Mesendoderm (in vitro differentiated cells): Measurements from ENCODE around the gene LETMD1.

Experiments
- DNase-seq: peaks from one replicate; pipeline ENCODE4 v3.0.0; 2013
- H2AK5ac ChIP-seq: 2 replicates; pipeline ENCODE4 v1.6.1; 2013; ENCODE audit warnings: low read length, inconsistent platforms
- H2BK120ac ChIP-seq: 2 replicates; pipeline ENCODE4 v1.6.1; 2013; ENCODE audit warnings: low read depth, mild to moderate bottlenecking, low read length, moderate library complexity, mixed read lengths
- H2BK15ac ChIP-seq: replicated peaks from 2 replicates; pipeline ENCODE4 v1.6.1; 2013; ENCODE audit warnings: low read depth, mild to moderate bottlenecking, moderate library complexity
- H2BK5ac ChIP-seq: 2 replicates; pipeline ENCODE4 v1.6.1; 2013; ENCODE audit warnings: low read length, inconsistent platforms
- H3K18ac ChIP-seq: 2 replicates; pipeline ENCODE4 v1.6.1; 2013; ENCODE audit warnings: mild to moderate bottlenecking, low read length, mixed read lengths
- H3K23ac ChIP-seq: one replicate; pipeline ENCODE4 v1.6.1; 2013; ENCODE audit warnings: low read length
- H3K27ac ChIP-seq: 2 replicates; pipeline ENCODE4 v1.5.1; 2013; ENCODE audit warnings: low read depth, mild to moderate bottlenecking, inconsistent platforms, low read length, moderate library complexity
- H3K27me3 ChIP-seq: 2 replicates; pipeline ENCODE4 v1.6.1; 2013; ENCODE audit warnings: low read length, control low read depth, mild to moderate bottlenecking, inconsistent platforms; ENCODE audit not compliant: insufficient read depth, poor library complexity
- H3K36me3 ChIP-seq: 2 replicates; pipeline ENCODE4 v1.6.1; 2013; ENCODE audit warnings: low read length, inconsistent platforms; ENCODE audit not compliant: control insufficient read depth, insufficient read depth
- H3K4ac ChIP-seq: one replicate; pipeline ENCODE4 v1.6.1; 2013; ENCODE audit warnings: low read depth, mild to moderate bottlenecking, low read length, moderate library complexity
- H3K4me1 ChIP-seq: 2 replicates; pipeline ENCODE4 v1.6.1; 2013; ENCODE audit warnings: low read depth, low read length, inconsistent platforms; ENCODE audit not compliant: control insufficient read depth
- H3K4me2 ChIP-seq: 2 replicates; pipeline ENCODE4 v1.6.1; 2013; ENCODE audit warnings: low read length
- H3K4me3 ChIP-seq: 2 replicates; pipeline ENCODE4 v1.5.1; 2013; ENCODE audit warnings: mild to moderate bottlenecking, low read length
- H3K56ac ChIP-seq: one replicate; pipeline ENCODE4 v1.6.1; 2013; ENCODE audit warnings: low read length
- H3K79me1 ChIP-seq: 2 replicates; pipeline ENCODE4 v1.6.1; 2013; ENCODE audit warnings: low read length, inconsistent platforms
- H3K79me2 ChIP-seq: 2 replicates; pipeline ENCODE4 v1.6.1; 2013; ENCODE audit warnings: mild to moderate bottlenecking, low read length; ENCODE audit not compliant: control insufficient read depth, insufficient read depth
- H3K9ac ChIP-seq: 2 replicates; pipeline ENCODE4 v1.6.1; 2013; ENCODE audit warnings: low read length, inconsistent platforms
- H4K5ac ChIP-seq: one replicate; pipeline ENCODE4 v1.6.1; 2013; ENCODE audit warnings: low read length
- H4K8ac ChIP-seq: one replicate; pipeline ENCODE4 v1.6.1; 2013; ENCODE audit warnings: low read depth, mild to moderate bottlenecking, control low read depth, low read length, moderate library complexity
- WGBS: extraction: QIAGEN DNeasy Blood & Tissue Kit; methylation state at CpG from one replicate; pipeline ENCODE4 v1.1.7; 2013; ENCODE audit warnings: low lambda C conversion rate, missing lambda C conversion rate; ENCODE audit not compliant: insufficient coverage; ENCODE audit errors: extremely low coverage; 5-methylcytosine and 5-hydroxymethylcytosine counted together

The LETMD1 gene

DNA sequence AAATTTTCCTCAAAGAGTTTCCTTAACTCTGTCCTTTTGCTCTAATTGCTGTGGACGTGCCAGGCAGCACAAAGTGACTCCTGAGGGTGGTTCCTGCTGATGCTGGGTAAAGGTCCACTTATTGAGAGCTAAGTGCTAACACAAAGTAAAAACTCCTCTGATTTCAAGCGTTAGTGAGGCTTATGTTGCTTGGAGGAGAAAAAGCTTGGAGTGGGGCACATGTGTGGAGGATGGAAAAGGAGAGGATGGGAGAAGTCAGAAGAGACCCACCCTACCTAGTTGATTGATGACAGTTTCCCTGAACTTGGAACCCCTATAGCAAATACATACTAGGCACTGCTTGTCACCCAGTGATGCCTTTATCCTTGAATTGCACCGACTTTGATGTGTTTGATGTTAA, 11.8 kb upstream of the LETMD1 start:
- H3K27me3 ChIP-seq = no peaks in the 10 kb centered on the region
- no peak for DNase-seq
- no peaks in the 10 kb centered on the region for H3K79me2 ChIP-seq

DNA sequence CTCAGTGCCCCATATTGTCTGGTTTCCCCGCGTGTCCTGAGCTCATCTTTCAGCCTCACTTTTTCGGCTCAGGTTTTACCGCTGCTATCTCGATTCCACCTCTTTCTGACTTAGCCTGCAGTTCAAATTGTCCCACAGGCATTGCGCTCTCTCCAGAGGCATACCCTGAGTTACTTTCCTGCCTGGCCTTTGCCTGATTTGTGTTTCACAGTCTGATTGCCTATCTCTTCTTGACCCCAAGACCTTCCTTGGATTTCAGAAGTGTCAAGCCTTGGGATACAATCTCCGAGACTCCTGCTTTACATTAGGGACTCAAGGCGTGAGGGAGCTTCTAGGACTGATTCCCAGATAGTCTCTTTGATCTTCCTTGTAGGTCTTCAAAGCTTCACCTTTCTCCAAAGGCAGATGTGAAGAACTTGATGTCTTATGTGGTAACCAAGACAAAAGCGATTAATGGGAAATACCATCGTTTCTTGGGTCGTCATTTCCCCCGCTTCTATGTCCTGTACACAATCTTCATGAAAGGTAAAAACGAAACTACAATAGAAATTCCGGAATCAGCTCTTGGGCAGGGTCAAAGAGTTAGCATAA, 629 bp downstream of the LETMD1 start:
- Histone ChIP-seq H2BK5ac (no peak overlapping the region), H3K9ac (peak overlapping the region; percentile 97), H3K79me1 (peaks cover 4% of the 10 kb centered on the region), H2BK120ac (no peak overlapping the region), H3K4me3 (peak overlapping the region; percentile 89), H3K4me1 (peaks cover 5% of the 10 kb centered on the region), H3K4me2 (peak overlapping the region; percentile 98), H3K36me3 (no peaks in the 10 kb centered on the region), H3K18ac (peak overlapping the region; percentile 52), H3K79me2 (no peaks in the 10 kb centered on the region), H3K27ac (no peak overlapping the region), H4K8ac (peak overlapping the region; percentile 96), H3K27me3 (no peaks in the 10 kb centered on the region), H2AK5ac (peak overlapping the region; percentile 98), H2BK15ac (no peak overlapping the region), H3K56ac (peak overlapping the region; percentile 95), H3K4ac (peak overlapping the region; percentile 71), H3K23ac (no peak overlapping the region), H4K5ac (peak overlapping the region; percentile 52)
- WGBS = no CpG with 5 or more reads among the region's 14 CpGs
- DNase-seq = peak; percentile 29

More for the DNA sequence above, 11.8 kb upstream of the LETMD1 start:
- H2BK120ac ChIP-seq = no peak overlapping the region
- H3K36me3 ChIP-seq = no peaks in the 10 kb centered on the region
- no peak overlapping the region for H3K23ac ChIP-seq
- no peak overlapping the region for H2AK5ac ChIP-seq
- H3K18ac ChIP-seq = no peak overlapping the region
- H3K4me2 ChIP-seq = no peak overlapping the region
- H3K79me1 ChIP-seq = no peaks in the 10 kb centered on the region
- no peak overlapping the region for H4K8ac ChIP-seq
- H2BK15ac ChIP-seq = no peak overlapping the region
- H3K27ac ChIP-seq = no peak overlapping the region
- H4K5ac ChIP-seq = no peak overlapping the region
- H3K9ac ChIP-seq = no peak overlapping the region
- no peak overlapping the region for H3K4me3 ChIP-seq
- no peak overlapping the region for H2BK5ac ChIP-seq
- H3K56ac ChIP-seq = no peak overlapping the region
- H3K4ac ChIP-seq = no peak overlapping the region
- no CpG with 5 or more reads among the region's 3 CpGs for WGBS
- no peaks in the 10 kb centered on the region for H3K4me1 ChIP-seq

DNA sequence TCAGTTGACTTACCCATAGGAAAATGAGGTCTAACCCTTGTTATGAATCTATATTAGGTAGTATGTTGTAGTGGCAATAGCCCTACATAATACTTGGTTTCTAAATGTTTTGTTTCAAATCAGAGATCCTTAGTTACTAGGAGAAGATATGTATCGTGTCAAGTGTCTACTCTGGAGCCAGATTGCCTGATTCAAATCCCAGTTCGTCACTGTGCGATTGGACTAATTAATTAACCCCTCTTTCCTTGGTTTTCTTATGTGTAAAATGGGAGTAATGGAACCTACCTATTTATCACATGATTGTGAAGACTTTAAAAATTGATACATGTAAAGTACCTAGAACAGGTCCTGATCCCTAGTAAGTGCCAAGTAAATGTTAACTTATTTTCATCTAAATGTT, 1.4 kb downstream of the LETMD1 start:
- H3K4ac ChIP-seq = no peak overlapping the region
- no CpG with 5 or more reads among the region's 3 CpGs for WGBS
- no peak overlapping the region for H3K4me3 ChIP-seq

DNA sequence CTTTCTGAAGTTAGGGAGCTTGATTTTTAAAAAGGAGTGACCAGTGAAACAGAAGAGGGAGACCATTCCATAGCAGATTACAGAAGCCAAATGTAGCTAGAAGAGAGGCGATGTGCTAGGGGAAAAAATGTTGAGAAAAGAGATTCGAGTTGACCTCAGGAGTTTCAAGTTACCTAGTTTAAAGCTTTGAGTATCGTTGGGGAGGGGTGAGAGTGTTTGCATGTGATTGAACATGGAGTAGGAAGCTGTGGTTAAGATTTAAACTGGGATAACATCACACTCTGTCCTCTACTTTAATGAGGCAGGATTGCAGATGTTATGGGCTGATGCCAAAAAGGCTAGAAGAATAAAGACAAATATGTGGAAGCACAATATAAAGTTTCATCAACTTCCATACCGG, 3.7 kb downstream of the LETMD1 start:
- Histone ChIP-seq H3K4me2 (no peak overlapping the region), H4K5ac (no peak overlapping the region), H3K9ac (no peak overlapping the region), H3K23ac (no peak overlapping the region), H2BK120ac (no peak overlapping the region), H3K4ac (no peak overlapping the region), H3K18ac (no peak overlapping the region), H3K79me2 (no peaks in the 10 kb centered on the region), H2BK5ac (no peak overlapping the region), H2BK15ac (no peak overlapping the region), H4K8ac (no peak overlapping the region), H3K56ac (no peak overlapping the region), H3K4me1 (peaks cover 5% of the 10 kb centered on the region), H3K79me1 (peaks cover 4% of the 10 kb centered on the region), H3K36me3 (peaks cover 5% of the 10 kb centered on the region), H3K27me3 (no peaks in the 10 kb centered on the region), H3K27ac (no peak overlapping the region), H2AK5ac (no peak overlapping the region), H3K4me3 (no peak overlapping the region)
- 100% methylated on average over 2 of the region's 4 CpGs for WGBS
- no peak for DNase-seq

More for the DNA sequence above, 1.4 kb downstream of the LETMD1 start:
- Histone ChIP-seq H3K4me2 (peak overlapping the region; percentile 10), H2BK120ac (no peak overlapping the region), H3K79me2 (no peaks in the 10 kb centered on the region), H4K8ac (no peak overlapping the region), H3K27me3 (no peaks in the 10 kb centered on the region), H3K9ac (peak overlapping the region; percentile 22), H3K18ac (no peak overlapping the region), H2AK5ac (no peak overlapping the region), H2BK15ac (no peak overlapping the region), H3K27ac (no peak overlapping the region), H4K5ac (no peak overlapping the region), H3K79me1 (peaks cover 4% of the 10 kb centered on the region), H3K56ac (no peak overlapping the region), H3K36me3 (no peaks in the 10 kb centered on the region), H2BK5ac (no peak overlapping the region), H3K23ac (no peak overlapping the region), H3K4me1 (peaks cover 5% of the 10 kb centered on the region)
- no peak for DNase-seq

DNA sequence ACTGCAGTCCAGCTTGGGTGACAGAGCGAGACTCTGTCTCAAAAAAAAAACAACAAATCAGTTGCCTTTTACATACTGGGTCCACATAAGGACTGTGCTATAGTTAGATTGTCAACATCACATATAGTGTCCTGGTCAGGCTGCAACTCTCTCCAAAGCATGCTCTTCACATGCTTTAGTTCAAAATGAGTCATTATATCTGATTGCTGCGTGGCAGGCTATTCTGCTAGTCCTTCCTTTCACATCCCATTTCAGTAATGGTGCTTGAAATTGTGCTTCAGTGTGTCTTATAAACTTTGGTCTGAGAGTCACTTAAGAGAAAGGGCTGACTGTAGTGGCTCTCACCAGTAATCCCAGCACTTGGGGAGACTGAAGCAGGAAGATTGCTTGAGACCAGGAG, 6.9 kb downstream of the LETMD1 start:
- Histone ChIP-seq H3K23ac (no peak overlapping the region), H3K36me3 (peaks cover 11% of the 10 kb centered on the region), H2BK5ac (no peak overlapping the region), H3K56ac (no peak overlapping the region), H3K4me2 (no peak overlapping the region), H4K5ac (no peak overlapping the region), H3K79me2 (no peaks in the 10 kb centered on the region), H4K8ac (no peak overlapping the region), H3K27ac (no peak overlapping the region), H3K18ac (no peak overlapping the region), H2BK120ac (no peak overlapping the region), H3K27me3 (no peaks in the 10 kb centered on the region), H2BK15ac (no peak overlapping the region), H3K4ac (no peak overlapping the region), H2AK5ac (no peak overlapping the region), H3K4me3 (no peak overlapping the region), H3K79me1 (no peaks in the 10 kb centered on the region), H3K9ac (no peak overlapping the region), H3K4me1 (no peaks in the 10 kb centered on the region)
- no CpG with 5 or more reads among the region's 2 CpGs for WGBS
- DNase-seq = no peak

DNA sequence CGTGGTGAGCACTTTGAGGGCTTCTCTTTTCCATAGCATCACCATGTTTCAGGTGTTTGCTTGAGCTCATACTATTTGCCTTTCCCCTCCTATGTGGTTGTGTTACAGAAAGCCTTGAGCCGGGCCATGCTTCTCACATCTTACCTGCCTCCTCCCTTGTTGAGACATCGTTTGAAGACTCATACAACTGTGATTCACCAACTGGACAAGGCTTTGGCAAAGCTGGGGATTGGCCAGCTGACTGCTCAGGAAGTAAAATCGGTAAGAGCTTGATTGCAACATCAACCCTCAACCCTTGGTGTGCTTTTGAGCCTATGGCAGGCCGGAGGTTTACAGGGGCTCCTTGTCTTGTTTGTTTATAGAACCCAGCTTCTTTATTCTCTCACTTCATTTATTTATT, 8.1 kb downstream of the LETMD1 start:
- H3K56ac ChIP-seq = no peak overlapping the region
- no peak overlapping the region for H3K27ac ChIP-seq
- no peak overlapping the region for H4K5ac ChIP-seq
- H3K79me1 ChIP-seq = no peaks in the 10 kb centered on the region
- H3K9ac ChIP-seq = no peak overlapping the region
- no peak overlapping the region for H2BK5ac ChIP-seq
- no peak overlapping the region for H2BK120ac ChIP-seq
- H3K27me3 ChIP-seq = no peaks in the 10 kb centered on the region
- H3K18ac ChIP-seq = no peak overlapping the region
- H4K8ac ChIP-seq = no peak overlapping the region
- H3K36me3 ChIP-seq = peaks cover 12% of the 10 kb centered on the region
- no peaks in the 10 kb centered on the region for H3K79me2 ChIP-seq
- no peak overlapping the region for H2AK5ac ChIP-seq
- H2BK15ac ChIP-seq = no peak overlapping the region
- H3K4ac ChIP-seq = no peak overlapping the region
- no peak for DNase-seq
- no peaks in the 10 kb centered on the region for H3K4me1 ChIP-seq
- no CpG with 5 or more reads among the region's 5 CpGs for WGBS
- H3K4me2 ChIP-seq = no peak overlapping the region
- H3K23ac ChIP-seq = no peak overlapping the region
- no peak overlapping the region for H3K4me3 ChIP-seq
